22Rv1 (cell line): ENCODE results near the gene LRRC23.

Source experiments
- CTCF ChIP-seq: fragments of 450-650 bp; IDR thresholded peaks from 2 replicates; pipeline ENCODE4 v1.5.1; 2017; ENCODE audit warnings: mild to moderate bottlenecking
- ZFX ChIP-seq: fragments of 450-650 bp; IDR thresholded peaks from 2 replicates; pipeline ENCODE4 v1.6.1; 2017; ENCODE audit warnings: antibody characterized with exemption, borderline replicate concordance

- TF ChIP-seq CTCF = no peak
- TF ChIP-seq ZFX = no peak
These were observed 24.2 kb downstream of the LRRC23 start for GRCh38 chr12:6928703-6929407.
